Umbilical cord (tissue), 2 donors: ENCODE results near the gene GDF7. TPM values are rescaled to one million over a fixed set of nuclear protein-coding genes. Genes with fewer than 3 reads are reported as not detected.
A peak's percentile ranks its signal among the peaks of the same experiment; 100 is the strongest.

ENCODE experiments used
- DNase-seq: peaks from one replicate; pipeline ENCODE4 v3.0.0-alpha.2; 2015; ENCODE audit warnings: low spot score
- total RNA-seq: library from RNA; depleted of rRNA; stranded (reverse); fragments of >200 nt; gene quantifications from one replicate; pipeline ENCODE4 v1.2.3, GENCODE V29; 2014; ENCODE audit warnings: low replicate concordance; ENCODE audit not compliant: insufficient read depth

The GDF7 gene
- total RNA-seq, 1 donor from 2014 or later: 11.8 TPM

GRCh38 chr2:20673686-20674308 is 6.9 kb downstream of the GDF7 start:
- no peak for DNase-seq

- no peak for DNase-seq
Observed at GRCh38 chr2:20674309-20674965, 7.5 kb downstream of the GDF7 start.

GRCh38 chr2:20674974-20675679 is 8.2 kb downstream of the GDF7 start:
- DNase-seq: peak; percentile 80

- no peak for DNase-seq
Observed at GRCh38 chr2:20675701-20676352, 8.9 kb downstream of the GDF7 start.

- DNase-seq: no peak
Observed at GRCh38 chr2:20676353-20677215, 9.6 kb downstream of the GDF7 start.

GRCh38 chr2:20677301-20678085 is 10.5 kb downstream of the GDF7 start:
- no peak for DNase-seq

GRCh38 chr2:20678086-20678395 is 11.1 kb downstream of the GDF7 start:
- DNase-seq: no peak

GRCh38 chr2:20678780-20679179 is 11.8 kb downstream of the GDF7 start:
- no peak for DNase-seq

GRCh38 chr2:20680744-20681375 is 13.9 kb downstream of the GDF7 start:
- DNase-seq: no peak

GRCh38 chr2:20682167-20682920 is 15.4 kb downstream of the GDF7 start:
- DNase-seq: peak; percentile 26

- DNase-seq: no peak
Observed at GRCh38 chr2:20684581-20685063, 17.7 kb downstream of the GDF7 start.

- no peak for DNase-seq
Observed at GRCh38 chr2:20687260-20687832, 20.4 kb downstream of the GDF7 start.

GRCh38 chr2:20689428-20690264 is 22.7 kb downstream of the GDF7 start:
- no peak for DNase-seq

- DNase-seq: no peak
Observed at GRCh38 chr2:20691076-20691734, 24.3 kb downstream of the GDF7 start.

GRCh38 chr2:20692081-20692480 is 25.1 kb downstream of the GDF7 start:
- DNase-seq: no peak

- DNase-seq: no peak
Observed at GRCh38 chr2:20693317-20693716, 26.4 kb downstream of the GDF7 start.

GRCh38 chr2:20696366-20696765 is 29.4 kb downstream of the GDF7 start:
- DNase-seq: no peak
